Loucy (cell line): ENCODE data around the gene USP34.

Experiments used
- H2AFZ ChIP-seq: fragments of 200-600 bp; sonication (generic); 2 replicates; pipeline ENCODE4 v1.6.0; 2016; ENCODE audit warnings: antibody characterized with exemption, mild to moderate bottlenecking, low read length, moderate library complexity
- H3F3A ChIP-seq: fragments of 200-600 bp; 2 replicates; pipeline ENCODE4 v1.6.0; 2016; ENCODE audit warnings: antibody characterized with exemption, low read depth, mild to moderate bottlenecking
- H3K27me3 ChIP-seq: fragments of 200-600 bp; sonication (generic); 2 replicates; pipeline ENCODE4 v1.6.1; 2014; ENCODE audit warnings: low read length, mild to moderate bottlenecking; ENCODE audit not compliant: insufficient read depth, poor library complexity, severe bottlenecking
- H3K36me3 ChIP-seq: fragments of 200-600 bp; sonication (generic); 2 replicates; pipeline ENCODE4 v1.6.1; 2016; ENCODE audit warnings: low read length; ENCODE audit not compliant: insufficient read depth
- H3K4me1 ChIP-seq: fragments of 200-600 bp; sonication (generic); 2 replicates; pipeline ENCODE4 v1.5.1; 2014; ENCODE audit warnings: low read length, mild to moderate bottlenecking; ENCODE audit not compliant: insufficient read depth, poor library complexity, severe bottlenecking
- H3K4me2 ChIP-seq: fragments of 200-600 bp; sonication (generic); 2 replicates; pipeline ENCODE4 v1.6.0; 2014; ENCODE audit warnings: antibody characterized with exemption, low read length, low read depth, mild to moderate bottlenecking; ENCODE audit not compliant: poor library complexity, severe bottlenecking
- H3K4me3 ChIP-seq: fragments of 200-600 bp; sonication (generic); 2 replicates; pipeline ENCODE4 v1.5.1; 2014; ENCODE audit warnings: low read length, mild to moderate bottlenecking, mixed read lengths; ENCODE audit not compliant: poor library complexity, severe bottlenecking
- H3K79me2 ChIP-seq: fragments of 200-600 bp; sonication (generic); 2 replicates; pipeline ENCODE4 v1.6.1; 2014; ENCODE audit warnings: low read length; ENCODE audit not compliant: insufficient read depth
- H3K9ac ChIP-seq: fragments of 200-600 bp; sonication (generic); 2 replicates; pipeline ENCODE4 v1.6.0; 2014; ENCODE audit warnings: mild to moderate bottlenecking, low read depth, low read length, moderate library complexity; ENCODE audit not compliant: poor library complexity, severe bottlenecking
- H3K9me2 ChIP-seq: fragments of 200-600 bp; sonication (generic); replicated peaks from 2 replicates; pipeline ENCODE4 v1.6.1; 2016; ENCODE audit warnings: low read depth, low read length, mixed read lengths
- H3K9me3 ChIP-seq: fragments of 200-600 bp; sonication (generic); 2 replicates; pipeline ENCODE4 v1.6.1; 2014; ENCODE audit warnings: mild to moderate bottlenecking, antibody characterized with exemption, low read length, low read depth; ENCODE audit not compliant: insufficient read depth
- H4K20me1 ChIP-seq: fragments of 200-600 bp; sonication (generic); 2 replicates; pipeline ENCODE4 v1.6.0; 2014; ENCODE audit warnings: antibody characterized with exemption, low read length, mild to moderate bottlenecking; ENCODE audit not compliant: insufficient read depth, poor library complexity, severe bottlenecking
- CTCF ChIP-seq: fragments of 200-600 bp; sonication (generic); conservative IDR thresholded peaks from 2 replicates; pipeline ENCODE4 v1.5.1; 2014; ENCODE audit warnings: mild to moderate bottlenecking, antibody characterized with exemption, low read length
- EZH2phosphoT487 ChIP-seq: fragments of 200-600 bp; IDR thresholded peaks from 2 replicates; pipeline ENCODE4 v1.6.1; 2018; ENCODE audit warnings: antibody characterized with exemption, mild to moderate bottlenecking, moderate library complexity, borderline replicate concordance

USP34 gene

GRCh38 chr2:61244694-61245093 is 226.2 kb downstream of the USP34 start:
- Histone ChIP-seq H3K79me2 (no peaks in the 10 kb centered on the region), H2AFZ (no peak overlapping the region), H3K9me3 (no peaks in the 10 kb centered on the region), H3K9ac (no peak overlapping the region), H3K27me3 (no peaks in the 10 kb centered on the region), H3F3A (no peaks in the 10 kb centered on the region), H3K4me3 (no peak overlapping the region), H4K20me1 (no peaks in the 10 kb centered on the region), H3K4me2 (no peak overlapping the region), H3K4me1 (no peaks in the 10 kb centered on the region), H3K36me3 (peaks cover 54% of the 10 kb centered on the region; the same call in 1 of the 2 replicates), H3K9me2 (no peaks in the 10 kb centered on the region)
- TF ChIP-seq CTCF (no peak), EZH2phosphoT487 (no peak)

DNA sequence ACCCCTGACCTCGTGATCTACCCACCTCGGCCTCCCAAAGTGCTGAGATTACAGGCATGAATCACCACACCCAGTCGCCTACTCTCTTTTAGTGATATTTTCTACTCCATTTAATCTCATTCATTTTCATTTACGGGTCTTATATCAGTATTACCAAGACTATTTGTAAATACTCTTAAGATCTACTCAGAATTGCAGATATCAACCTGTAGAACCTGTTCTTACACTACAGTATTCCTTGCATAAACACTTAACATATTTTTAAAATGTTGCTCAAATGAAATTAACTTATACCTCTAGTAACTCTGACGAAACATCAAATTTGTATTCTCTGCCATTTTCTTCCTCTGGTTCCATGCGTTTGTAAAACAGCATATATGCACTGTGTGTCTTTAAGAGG is 229.6 kb downstream of the USP34 start:
- 0 out of 2 replicates have a peak, but pooled peaks cover 2% of the 10 kb centered on the region for H3F3A ChIP-seq
- peaks cover 7% of the 10 kb centered on the region for H3K4me1 ChIP-seq
- TF ChIP-seq CTCF (no peak), EZH2phosphoT487 (no peak)
- no peak overlapping the region for H3K4me2 ChIP-seq
- H3K27me3 ChIP-seq: no peaks in the 10 kb centered on the region
- no peaks in the 10 kb centered on the region for H4K20me1 ChIP-seq
- no peak overlapping the region for H3K9ac ChIP-seq
- no peaks in the 10 kb centered on the region for H3K9me3 ChIP-seq
- no peaks in the 10 kb centered on the region for H3K79me2 ChIP-seq
- H3K36me3 ChIP-seq: peaks cover 39% of the 10 kb centered on the region; the same call in 1 of the 2 replicates
- H3K9me2 ChIP-seq: no peaks in the 10 kb centered on the region
- H3K4me3 ChIP-seq: no peak overlapping the region
- no peak overlapping the region for H2AFZ ChIP-seq

GRCh38 chr2:61238219-61239012 is 232.5 kb downstream of the USP34 start:
- no peak for TF ChIP-seq EZH2phosphoT487
- no peak for TF ChIP-seq CTCF
- no peak overlapping the region for H3K9ac ChIP-seq
- H3K36me3 ChIP-seq: peaks cover 23% of the 10 kb centered on the region; the same call in 1 of the 2 replicates
- no peaks in the 10 kb centered on the region for H3K9me2 ChIP-seq
- no peaks in the 10 kb centered on the region for H3K9me3 ChIP-seq
- H3K4me1 ChIP-seq: peaks cover 7% of the 10 kb centered on the region
- no peaks in the 10 kb centered on the region for H4K20me1 ChIP-seq
- H3F3A ChIP-seq: 0 out of 2 replicates have a peak, but pooled peaks cover 3% of the 10 kb centered on the region
- H3K4me3 ChIP-seq: peak overlapping the region; percentile 20
- H3K79me2 ChIP-seq: no peaks in the 10 kb centered on the region
- peak overlapping the region; percentile 53 for H3K4me2 ChIP-seq
- H2AFZ ChIP-seq: no peak overlapping the region
- H3K27me3 ChIP-seq: no peaks in the 10 kb centered on the region
